H1 (cell line): ENCODE data around the gene EEF1AKMT3. TPM values are rescaled to one million over a fixed set of nuclear protein-coding genes. Genes with fewer than 3 reads are reported as not detected.

Experiments
- CTCF ChIA-PET: fragments of 300-600 bp; sonication (Branson Sonifier 250); formaldehyde crosslinking; loops from one replicate; lab custom pipeline; 2021; ENCODE audit not compliant: partially characterized antibody; lab: Charles Lee
- POLR2A ChIA-PET: fragments of 300-600 bp; sonication (Branson Sonifier 250); formaldehyde crosslinking; loops from one replicate; lab custom pipeline; 2021; ENCODE audit warnings: inconsistent platforms; ENCODE audit not compliant: partially characterized antibody; lab: Charles Lee
- DNase-seq, 2 experiments: peaks; one replicate each; pipeline versions ENCODE4 v3.0.0 to v3.0.0-alpha.2; 2010 to 2022; ENCODE audit warnings: low spot score in 2 of 2, low read depth in 1 of 2, mixed read lengths in 1 of 2
- FAIRE-seq: peaks from 2 replicates; lab custom pipeline; 2011; peaks lifted over from hg19 to GRCh38; lab: Jason Lieb, UNC
- H2AFZ ChIP-seq: 2 replicates; pipeline ENCODE4 v1.8.1; 2012; ENCODE audit warnings: low read length, inconsistent platforms
- H2AK5ac ChIP-seq: 2 replicates; pipeline ENCODE4 v1.6.1; 2013; ENCODE audit warnings: low read depth, low read length
- H2BK120ac ChIP-seq: replicated peaks from 2 replicates; pipeline ENCODE3; 2013; ENCODE audit warnings: low read depth, low read length, inconsistent platforms
- H2BK12ac ChIP-seq: 2 replicates; pipeline ENCODE4 v1.6.1; 2013; ENCODE audit warnings: low read depth, low read length
- H2BK15ac ChIP-seq: 2 replicates; pipeline ENCODE4 v1.6.1; 2013; ENCODE audit warnings: low read length
- H2BK20ac ChIP-seq: 2 replicates; pipeline ENCODE4 v1.6.1; 2013; ENCODE audit warnings: low read length
- H2BK5ac ChIP-seq: 2 replicates; pipeline ENCODE4 v1.6.1; 2013; ENCODE audit warnings: low read depth, low read length
- H3K14ac ChIP-seq: 2 replicates; pipeline ENCODE4 v1.6.1; 2013; ENCODE audit warnings: inconsistent platforms; ENCODE audit not compliant: insufficient read length
- H3K18ac ChIP-seq: 2 replicates; pipeline ENCODE4 v1.6.1; 2013; ENCODE audit warnings: low read length; ENCODE audit errors: extremely low read depth
- H3K23ac ChIP-seq: 2 replicates; pipeline ENCODE4 v1.6.1; 2013; ENCODE audit warnings: inconsistent platforms; ENCODE audit not compliant: insufficient read length
- H3K23me2 ChIP-seq: 2 replicates; pipeline ENCODE4 v1.6.1; 2013; ENCODE audit warnings: low read depth, low read length
- H3K27ac ChIP-seq: 2 replicates; pipeline ENCODE4 v1.6.1; 2011; ENCODE audit warnings: low read depth, low read length, inconsistent platforms
- H3K27me3 ChIP-seq, 4 experiments: replicated peaks in 1 of 4; 1 replicate in 1 of 4; 2 replicates in 3 of 4; pipeline versions ENCODE4 v1.6.1 to v1.8.1; 2011 to 2013; ENCODE audit warnings: low read length in 3 of 4, mild to moderate bottlenecking in 3 of 4, inconsistent platforms in 2 of 4, mixed read lengths in 2 of 4, moderate library complexity in 1 of 4; ENCODE audit not compliant: control insufficient read depth in 3 of 4, insufficient read depth in 3 of 4; ENCODE audit errors: extremely low read depth in 1 of 4
- H3K36me3 ChIP-seq, 4 experiments: 2 replicates each; pipeline versions ENCODE4 v1.6.1 to v1.8.1; 2011 to 2013; ENCODE audit warnings: mild to moderate bottlenecking in 4 of 4, low read length in 3 of 4, moderate library complexity in 2 of 4, control low read depth in 1 of 4, inconsistent platforms in 1 of 4; ENCODE audit not compliant: insufficient read depth in 4 of 4, control insufficient read depth in 2 of 4
- H3K4ac ChIP-seq: replicated peaks from 2 replicates; pipeline ENCODE3; 2013; ENCODE audit warnings: low read length, low read depth, mixed read lengths, inconsistent platforms; ENCODE audit not compliant: insufficient read length
- H3K4me1 ChIP-seq, 4 experiments: replicated peaks in 1 of 4; 1 replicate in 1 of 4; 2 replicates in 3 of 4; pipeline versions ENCODE4 v1.6.1 to v1.8.1; 2011 to 2013; ENCODE audit warnings: low read length in 3 of 4, inconsistent platforms in 2 of 4, mixed read lengths in 1 of 4; ENCODE audit not compliant: insufficient read depth in 4 of 4, control insufficient read depth in 3 of 4
- H3K4me2 ChIP-seq, 2 experiments: 2 replicates each; pipeline versions ENCODE4 v1.6.1 to v1.8.1; 2011 to 2013; ENCODE audit warnings: low read depth in 2 of 2, low read length in 2 of 2, control low read depth in 1 of 2, inconsistent platforms in 1 of 2, mild to moderate bottlenecking in 1 of 2; ENCODE audit not compliant: insufficient read depth in 1 of 2
- H3K4me3 ChIP-seq, 4 experiments: fragments of 200-600, 300-600 bp in 1 of 4; sonication (generic), shearing (Covaris generic), sonication (Bioruptor Twin) in 1 of 4; 2 replicates each; pipeline versions ENCODE4 v1.5.1 to v1.8.1; 2011 to 2016; ENCODE audit warnings: low read length in 4 of 4, low read depth in 3 of 4, control low read depth in 2 of 4, inconsistent platforms in 2 of 4, mild to moderate bottlenecking in 2 of 4, mixed read lengths in 1 of 4, moderate library complexity in 1 of 4; ENCODE audit not compliant: insufficient read depth in 2 of 4; ENCODE audit errors: extremely low read depth in 1 of 4
- H3K56ac ChIP-seq: replicated peaks from 2 replicates; pipeline ENCODE3; 2013; ENCODE audit warnings: low read depth, mild to moderate bottlenecking, mixed read lengths, low read length, inconsistent platforms; ENCODE audit not compliant: insufficient read length
- H3K79me1 ChIP-seq: 2 replicates; pipeline ENCODE4 v1.6.1; 2013; ENCODE audit warnings: low read depth, low read length, control low read depth
- H3K79me2 ChIP-seq, 2 experiments: 2 replicates each; pipeline versions ENCODE4 v1.6.1 to v1.8.1; 2012 to 2013; ENCODE audit warnings: low read length in 2 of 2, mild to moderate bottlenecking in 2 of 2, inconsistent platforms in 1 of 2; ENCODE audit not compliant: insufficient read depth in 2 of 2, control insufficient read depth in 1 of 2
- H3K9ac ChIP-seq, 4 experiments: replicated peaks in 1 of 4; 1 replicate in 1 of 4; 2 replicates in 3 of 4; pipeline versions ENCODE4 v1.6.1 to v1.8.1; 2011 to 2013; ENCODE audit warnings: low read depth in 3 of 4, low read length in 3 of 4, control low read depth in 2 of 4, mild to moderate bottlenecking in 2 of 4, moderate library complexity in 2 of 4, inconsistent platforms in 1 of 4; ENCODE audit errors: extremely low read depth in 1 of 4
- H3K9me3 ChIP-seq, 2 experiments: 2 replicates each; pipeline versions ENCODE4 v1.6.1 to v1.8.1; 2012 to 2013; ENCODE audit warnings: mild to moderate bottlenecking in 2 of 2, moderate library complexity in 2 of 2, control low read depth in 1 of 2, inconsistent platforms in 1 of 2, low read depth in 1 of 2, low read length in 1 of 2, mixed read lengths in 1 of 2; ENCODE audit not compliant: insufficient read depth in 2 of 2
- H4K20me1 ChIP-seq, 2 experiments: replicated peaks in 1 of 2; 2 replicates each; pipeline versions ENCODE3 to v1.8.1; 2011 to 2013; ENCODE audit warnings: inconsistent platforms in 2 of 2, low read length in 2 of 2, mild to moderate bottlenecking in 1 of 2; ENCODE audit not compliant: insufficient read depth in 2 of 2, control insufficient read depth in 1 of 2
- H4K5ac ChIP-seq: 2 replicates; pipeline ENCODE4 v1.6.1; 2013; ENCODE audit warnings: low read length, low read depth, mixed read lengths, inconsistent platforms; ENCODE audit not compliant: insufficient read length
- H4K8ac ChIP-seq: 2 replicates; pipeline ENCODE4 v1.8.0; 2013; ENCODE audit warnings: mild to moderate bottlenecking, moderate library complexity, low read length, inconsistent platforms; ENCODE audit not compliant: insufficient read depth; ENCODE audit errors: extremely low read depth
- H4K91ac ChIP-seq: replicated peaks from 2 replicates; pipeline ENCODE3; 2013; ENCODE audit warnings: low read length, mixed read lengths, inconsistent platforms; ENCODE audit not compliant: insufficient read length
- BCL11A ChIP-seq, 2 experiments: IDR thresholded peaks; one replicate each; pipeline ENCODE4 v1.6.1; 2011; ENCODE audit warnings: low read depth in 2 of 2, low read length in 2 of 2, mild to moderate bottlenecking in 2 of 2
- EGR1 ChIP-seq: IDR thresholded peaks from 2 replicates; pipeline ENCODE4 v1.6.1; 2011; ENCODE audit warnings: low read depth, low read length, borderline replicate concordance
- FOSL1 ChIP-seq: IDR thresholded peaks from 2 replicates; pipeline ENCODE4 v1.6.1; 2011; ENCODE audit warnings: mild to moderate bottlenecking, low read depth, low read length, moderate library complexity; ENCODE audit not compliant: insufficient read depth
- POLR2AphosphoS5 ChIP-seq: IDR thresholded peaks from 2 replicates; pipeline ENCODE4 v1.6.1; 2011; ENCODE audit warnings: low read depth, low read length
- RBBP5 ChIP-seq: IDR thresholded peaks from 2 replicates; pipeline ENCODE4 v1.7.1; 2012; ENCODE audit warnings: low read depth, mild to moderate bottlenecking, inconsistent platforms, low read length, moderate library complexity, borderline replicate concordance
- RXRA ChIP-seq: IDR thresholded peaks from 2 replicates; pipeline ENCODE4 v1.6.1; 2011; ENCODE audit warnings: low read depth, mild to moderate bottlenecking, low read length, moderate library complexity; ENCODE audit not compliant: insufficient read depth
- SIX5 ChIP-seq: IDR thresholded peaks from 2 replicates; pipeline ENCODE4 v1.6.1; 2011; ENCODE audit warnings: mild to moderate bottlenecking, low read depth, low read length
- TBP ChIP-seq: IDR thresholded peaks from 2 replicates; pipeline ENCODE4 v1.6.1; 2011; ENCODE audit warnings: low read depth, low read length, improper control_type of control experiment
- TCF12 ChIP-seq: IDR thresholded peaks from 2 replicates; pipeline ENCODE4 v1.6.1; 2011; ENCODE audit warnings: low read depth, mild to moderate bottlenecking, low read length
- USF2 ChIP-seq: IDR thresholded peaks from 2 replicates; pipeline ENCODE4 v1.6.1; 2011; ENCODE audit warnings: low read length, improper control_type of control experiment
- ZNF274 ChIP-seq: IDR thresholded peaks from 2 replicates; pipeline ENCODE4 v1.7.0; 2012; ENCODE audit warnings: low read length, borderline replicate concordance; ENCODE audit errors: extremely low read depth
- WGBS, 2 experiments: shearing (Covaris generic) in 1 of 2; methylation state at CpG; one replicate each; pipeline versions ENCODE4 v1.1.6 to v1.1.7; 2013 to 2015; ENCODE audit warnings: low lambda C conversion rate in 2 of 2, mixed read lengths in 2 of 2, inconsistent platforms in 1 of 2, low coverage in 1 of 2, missing lambda C conversion rate in 1 of 2; ENCODE audit not compliant: insufficient replicate concordance in 2 of 2, insufficient coverage in 1 of 2, insufficient read length in 1 of 2; ENCODE audit errors: extremely low coverage in 1 of 2, missing lambda C conversion rate in 1 of 2; 5-methylcytosine and 5-hydroxymethylcytosine counted together
- polyA plus RNA-seq, 7 experiments: library from polyadenylated mRNA; depleted of rRNA in 3 of 7; stranded (reverse) in 5 of 7; unstranded in 2 of 7; fragments of >200 nt in 5 of 7; fragments of 200-250 nt in 2 of 7; gene quantifications; 1 replicate in 5 of 7; 2 replicates in 1 of 7; 4 replicates in 1 of 7; pipeline versions ENCODE4 v1.2.1 to v1.2.3, GENCODE V29; 2011 to 2013; ENCODE audit warnings: missing spikeins in 2 of 7, mixed read lengths in 2 of 7
- total RNA-seq: library from RNA; stranded (reverse); fragmentation: NEBNext Ultra II Directional; extraction: Animal tissue kit (Norgen Biotek cat#: 25700); gene quantifications from 2 replicates; pipeline ENCODE4 v1.2.1, GENCODE V29; 2021
- TF ChIP-seq, protein P1 (sequence below): IDR thresholded peaks from 2 replicates; pipeline ENCODE4 v1.6.1; 2012; ENCODE audit warnings: inconsistent platforms

Gene EEF1AKMT3
- total and polyA plus RNA-seq, 2 of the 8 experiments (the other 6 are each of a cell fraction or from before 2014, with no cell fraction given): 3.1 to 4.4 TPM

DNA sequence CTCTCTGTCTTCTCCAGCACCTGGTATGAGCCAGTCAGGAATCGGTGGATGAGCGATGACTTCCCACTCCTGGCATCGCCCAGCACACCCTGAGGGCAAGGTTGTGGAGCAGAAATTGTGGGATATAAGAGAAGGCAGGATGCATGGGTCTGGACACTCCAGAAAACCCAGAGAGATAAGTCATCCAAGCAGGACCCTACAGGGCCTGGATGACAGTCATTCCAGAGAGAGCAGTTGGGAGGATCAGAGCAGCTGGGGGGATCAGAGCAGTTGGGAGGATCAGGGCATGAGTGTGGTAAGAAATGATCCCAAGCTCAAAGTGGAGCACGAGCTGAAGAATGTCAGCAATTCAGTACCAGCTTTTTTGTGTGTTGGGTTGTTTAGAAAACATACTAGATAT, 37.8 kb upstream of the EEF1AKMT3 start:
- no peaks in the 10 kb centered on the region; a peak in 1 of 4 replicates for H3K9me3 ChIP-seq
- no peaks in the 10 kb centered on the region for H3K79me1 ChIP-seq
- H4K5ac ChIP-seq: no peak overlapping the region
- H3K9ac ChIP-seq: no peak overlapping the region
- H3K56ac ChIP-seq: no peak overlapping the region
- no peak overlapping the region for H3K4ac ChIP-seq
- FAIRE-seq: no peak
- no peak overlapping the region for H3K23ac ChIP-seq
- POLR2A ChIA-PET: interaction anchor here (1.3 to 5.2 kb wide), 7 partner anchors 10 to 207 kb away, joined by 3 to 59 read pairs (median 4); partner anchors contain the start of genes ARHGEF25, EEF1AKMT3 and METTL1
- H3K23me2 ChIP-seq: peaks cover 2% of the 10 kb centered on the region; the same call in 1 of the 2 replicates
- H3K27ac ChIP-seq: no peak overlapping the region
- no peak overlapping the region for H2BK5ac ChIP-seq
- no peak overlapping the region for H3K4me3 ChIP-seq
- no peak overlapping the region for H4K91ac ChIP-seq
- no peak for DNase-seq
- WGBS, 2 experiments: 86% methylated on average over 4 of the region's 4 CpGs; no CpG with 5 or more reads in 1 of the 2 experiments
- H2BK15ac ChIP-seq: no peak overlapping the region
- no peak overlapping the region for H3K14ac ChIP-seq
- peaks cover 0 to 17% of the 10 kb centered on the region in 2 experiments for H4K20me1 ChIP-seq
- H3K36me3 ChIP-seq: peaks cover 0 to 6% (median 0%) of the 10 kb centered on the region in 4 experiments; a peak in 1 of 8 replicates
- no peak overlapping the region for H3K18ac ChIP-seq
- no peak overlapping the region; a peak in 1 of 4 replicates for H3K4me2 ChIP-seq
- H2AK5ac ChIP-seq: no peak overlapping the region
- peaks cover 6 to 27% (median 11%) of the 10 kb centered on the region in 4 experiments; a peak in 6 of 7 replicates for H3K4me1 ChIP-seq
- H4K8ac ChIP-seq: no peak overlapping the region
- no peak overlapping the region for H2BK20ac ChIP-seq
- H2BK120ac ChIP-seq: no peak overlapping the region
- no peak overlapping the region for H2AFZ ChIP-seq
- no peak overlapping the region for H2BK12ac ChIP-seq
- CTCF ChIA-PET: interaction anchor here (0.9 to 11.2 kb wide), 11 partner anchors 11 to 152 kb away, joined by 4 to 149 read pairs (median 8); partner anchors contain the start of gene B4GALNT1
- peaks cover 43 to 97% (median 83%) of the 10 kb centered on the region in 4 experiments for H3K27me3 ChIP-seq
- no peaks in the 10 kb centered on the region for H3K79me2 ChIP-seq
- TF ChIP-seq ZNF274 (no peak), TBP (no peak), USF2 (no peak), SIX5 (no peak), RXRA (no peak), TCF12 (no peak), POLR2AphosphoS5 (no peak), RBBP5 (no peak), BCL11A (IDR thresholded peaks at IDR 0.05; ENCODE audit: low read depth in 2 of 2, low read length in 2 of 2) (no peak), FOSL1 (no peak), EGR1 (no peak)
- TF ChIP-seq, protein P1, sequence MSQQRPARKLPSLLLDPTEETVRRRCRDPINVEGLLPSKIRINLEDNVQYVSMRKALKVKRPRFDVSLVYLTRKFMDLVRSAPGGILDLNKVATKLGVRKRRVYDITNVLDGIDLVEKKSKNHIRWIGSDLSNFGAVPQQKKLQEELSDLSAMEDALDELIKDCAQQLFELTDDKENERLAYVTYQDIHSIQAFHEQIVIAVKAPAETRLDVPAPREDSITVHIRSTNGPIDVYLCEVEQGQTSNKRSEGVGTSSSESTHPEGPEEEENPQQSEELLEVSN: no peak
